GM12801 (cell line): ENCODE results near the gene DHX38.

ENCODE experiments used
- TF ChIP-seq, protein P1 (sequence below): IDR thresholded peaks from one replicate; pipeline ENCODE4 v1.5.1; 2011; ENCODE audit warnings: control low read depth; ENCODE audit not compliant: insufficient read length; ENCODE audit errors: extremely low read depth

The DHX38 gene

DNA sequence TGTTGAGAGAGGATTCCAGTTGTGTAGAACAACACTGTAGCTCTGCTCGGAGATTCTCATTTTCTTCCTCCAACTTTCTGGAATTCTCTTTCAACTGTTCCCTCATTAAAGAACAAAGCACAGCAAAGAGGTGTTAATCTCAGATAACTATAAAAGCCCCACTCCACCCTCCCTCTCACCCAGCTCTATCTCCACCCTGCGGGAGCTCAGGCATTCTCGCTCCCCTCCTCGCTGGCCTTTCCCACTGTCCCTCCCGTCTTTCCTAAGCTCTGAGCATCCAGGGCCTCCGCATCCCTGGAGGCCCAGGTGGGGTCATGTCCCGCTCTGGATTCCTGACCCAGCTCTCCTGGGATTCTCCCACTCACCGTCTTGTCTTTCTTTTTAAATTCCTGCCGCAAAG lies 35.1 kb downstream of the DHX38 start:
- TF ChIP-seq, protein P1, sequence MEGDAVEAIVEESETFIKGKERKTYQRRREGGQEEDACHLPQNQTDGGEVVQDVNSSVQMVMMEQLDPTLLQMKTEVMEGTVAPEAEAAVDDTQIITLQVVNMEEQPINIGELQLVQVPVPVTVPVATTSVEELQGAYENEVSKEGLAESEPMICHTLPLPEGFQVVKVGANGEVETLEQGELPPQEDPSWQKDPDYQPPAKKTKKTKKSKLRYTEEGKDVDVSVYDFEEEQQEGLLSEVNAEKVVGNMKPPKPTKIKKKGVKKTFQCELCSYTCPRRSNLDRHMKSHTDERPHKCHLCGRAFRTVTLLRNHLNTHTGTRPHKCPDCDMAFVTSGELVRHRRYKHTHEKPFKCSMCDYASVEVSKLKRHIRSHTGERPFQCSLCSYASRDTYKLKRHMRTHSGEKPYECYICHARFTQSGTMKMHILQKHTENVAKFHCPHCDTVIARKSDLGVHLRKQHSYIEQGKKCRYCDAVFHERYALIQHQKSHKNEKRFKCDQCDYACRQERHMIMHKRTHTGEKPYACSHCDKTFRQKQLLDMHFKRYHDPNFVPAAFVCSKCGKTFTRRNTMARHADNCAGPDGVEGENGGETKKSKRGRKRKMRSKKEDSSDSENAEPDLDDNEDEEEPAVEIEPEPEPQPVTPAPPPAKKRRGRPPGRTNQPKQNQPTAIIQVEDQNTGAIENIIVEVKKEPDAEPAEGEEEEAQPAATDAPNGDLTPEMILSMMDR = no peak

DNA sequence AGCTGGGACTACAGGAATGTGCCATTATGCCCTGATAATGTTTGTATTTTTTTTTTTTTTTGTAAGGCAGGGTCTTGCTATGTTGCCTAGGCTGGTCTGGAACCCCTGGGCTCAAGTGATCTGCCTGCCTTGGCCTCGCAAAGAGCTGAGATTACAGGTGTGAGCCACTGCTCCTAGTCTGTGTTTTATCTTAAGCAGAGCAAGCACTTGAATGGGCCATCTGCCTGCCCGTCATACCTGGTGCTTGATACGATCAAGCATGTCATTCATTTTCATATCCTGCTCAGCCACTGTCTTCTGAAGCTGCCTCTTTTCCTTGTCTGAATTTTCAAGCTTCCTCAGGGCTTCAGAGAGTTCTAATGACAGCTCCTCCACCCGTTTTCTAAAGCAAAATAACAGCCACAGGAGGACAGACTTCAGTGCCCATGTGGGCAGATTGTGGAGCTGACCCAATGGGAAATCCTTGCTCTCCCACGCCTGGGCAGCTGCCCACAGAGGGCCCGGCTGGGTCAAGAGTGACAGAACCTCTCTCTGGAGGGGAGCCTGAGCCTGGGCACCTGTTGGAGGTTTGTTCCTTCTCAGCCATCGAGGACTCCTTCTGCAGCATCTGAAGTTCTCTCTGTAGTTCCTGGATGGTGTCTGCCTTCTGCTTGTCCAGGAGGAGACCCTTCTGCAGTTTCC lies 36.5 kb downstream of the DHX38 start:
- TF ChIP-seq, protein P1 = no peak

DNA sequence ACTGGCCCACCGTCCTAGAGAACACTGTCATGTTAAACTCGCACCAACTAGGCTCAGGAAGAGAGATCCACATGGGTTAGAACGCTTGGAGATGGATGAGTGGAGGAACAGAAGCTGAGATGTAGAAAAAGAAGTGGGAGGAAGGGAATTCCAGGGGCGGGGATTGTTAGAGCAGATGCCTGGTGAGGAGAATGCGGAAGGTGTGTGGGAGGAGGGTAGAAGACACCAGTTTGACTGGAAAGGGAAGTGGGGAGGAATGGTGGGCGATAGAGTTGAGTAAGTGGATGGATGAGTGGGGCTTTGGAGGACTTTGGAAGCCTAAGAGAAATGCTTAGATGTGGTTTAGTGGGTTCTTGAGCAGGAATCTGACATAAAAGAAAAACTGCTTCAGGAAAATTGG lies 37.4 kb downstream of the DHX38 start:
- TF ChIP-seq, protein P1 = no peak

DNA sequence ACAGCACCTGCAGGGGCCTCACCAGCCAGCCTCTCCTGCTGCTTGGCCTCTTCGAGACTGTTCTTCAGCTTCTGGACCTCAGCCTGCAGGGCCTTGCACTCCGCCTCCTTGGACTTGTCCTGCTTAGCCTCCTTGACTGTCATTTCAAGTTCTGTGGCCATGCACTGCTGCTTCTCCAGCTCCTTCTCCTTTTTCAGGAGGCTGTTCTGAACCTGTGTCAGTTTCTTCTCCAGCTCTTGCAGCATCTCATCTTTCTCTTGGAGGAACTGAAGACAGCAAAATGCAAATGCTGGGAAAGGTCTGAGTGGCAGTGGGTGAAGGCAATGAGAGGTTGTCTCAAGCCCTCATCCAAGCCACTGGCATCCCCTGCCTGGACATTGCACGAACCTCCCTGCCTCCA lies 39.1 kb downstream of the DHX38 start:
- TF ChIP-seq, protein P1 = no peak

DNA sequence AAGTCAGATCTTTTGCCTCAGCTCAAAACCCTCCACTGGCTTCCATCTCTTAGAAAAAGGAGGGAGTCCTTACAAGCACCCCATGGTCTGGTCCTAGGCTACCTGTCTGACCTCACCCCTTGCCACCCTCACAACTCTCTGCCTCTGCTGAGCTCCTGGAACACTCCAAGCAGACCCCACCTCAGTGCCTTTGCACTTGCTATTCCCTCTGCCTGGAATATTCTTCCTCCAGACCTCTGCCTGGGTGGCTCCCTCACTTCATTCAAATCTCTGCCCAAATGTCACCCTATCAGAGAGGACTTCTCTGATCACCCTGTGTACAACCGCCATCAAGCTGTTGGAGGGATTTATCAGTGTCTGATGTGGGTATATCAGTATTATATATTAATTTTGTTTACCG lies 40.9 kb downstream of the DHX38 start:
- TF ChIP-seq, protein P1 = no peak

DNA sequence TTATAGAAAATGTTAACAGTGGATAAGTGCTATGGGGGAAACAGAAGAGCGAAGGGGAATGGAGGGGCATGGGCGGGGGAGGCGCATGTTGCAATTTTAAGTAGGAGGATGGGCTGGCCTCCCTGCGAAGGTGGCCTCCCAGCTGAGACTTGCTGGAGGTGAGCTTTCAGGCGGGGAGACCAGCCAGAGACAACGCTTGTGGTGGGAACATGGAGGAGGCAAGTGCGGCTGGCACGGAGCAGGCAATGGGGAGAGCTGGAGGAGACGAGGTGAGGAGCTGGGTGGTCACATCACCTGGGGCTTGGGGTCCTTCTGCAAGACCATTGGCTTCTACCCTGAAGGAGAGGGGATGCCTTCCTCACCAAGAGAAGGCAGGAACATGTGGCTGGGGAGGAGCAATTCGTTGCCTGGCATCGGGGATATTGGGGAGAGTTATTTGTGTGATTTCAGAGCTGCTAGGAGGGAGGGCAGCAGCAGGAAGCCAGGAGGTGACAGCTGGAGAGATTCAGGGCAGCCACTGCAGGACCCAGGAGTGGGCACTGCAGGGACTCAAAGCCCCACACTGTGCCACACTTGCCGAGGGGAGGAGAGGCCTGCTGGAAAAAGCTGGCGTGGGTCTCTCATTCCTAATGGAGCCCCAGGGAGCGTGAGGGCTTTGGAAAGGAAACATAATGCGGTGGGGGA lies 43.9 kb downstream of the DHX38 start:
- TF ChIP-seq, protein P1 = no peak

DNA sequence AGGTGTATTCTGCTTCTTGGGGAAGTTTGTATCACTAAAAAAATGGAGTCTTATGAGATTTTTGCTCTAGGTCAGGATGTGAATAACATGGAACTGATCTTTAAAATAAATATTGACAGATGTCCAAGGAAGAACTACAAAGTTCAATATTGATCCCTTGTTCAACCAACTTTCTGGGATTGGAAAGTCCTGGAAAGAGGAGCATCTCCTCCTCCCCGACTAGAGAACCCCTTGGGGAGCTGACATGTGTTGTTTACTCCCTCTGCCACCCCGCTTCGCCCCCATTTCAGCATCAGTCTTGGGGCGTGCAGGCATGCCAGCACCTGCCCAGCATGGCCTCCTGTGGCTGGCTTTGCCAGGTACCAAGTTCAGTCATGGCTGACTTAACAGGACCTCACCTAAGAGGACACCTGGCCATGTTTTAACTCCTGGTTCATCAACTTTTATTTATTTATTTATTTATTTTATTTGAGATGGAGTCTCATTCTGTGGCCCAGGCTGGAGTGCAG lies 44.5 kb downstream of the DHX38 start:
- TF ChIP-seq, protein P1 = no peak
